GM13977 (cell line): ENCODE results near the gene MAD1L1.

Experiments used
- DNase-seq: peaks from one replicate; pipeline ENCODE4 v3.0.0; 2012; ENCODE audit warnings: low spot score
- CTCF ChIP-seq: IDR thresholded peaks from 2 replicates; pipeline ENCODE4 v1.5.1; 2012; ENCODE audit warnings: mild to moderate bottlenecking, control low read depth; ENCODE audit not compliant: insufficient read depth; ENCODE audit errors: extremely low read depth, missing control alignments
- in situ Hi-C: fragments of 300-500 bp; cut with MboI; formaldehyde crosslinking; loops from one replicate; pipeline ENCODE4 v1.12.0; 2022; ENCODE audit warnings: low sequenced_read_pairs, low pct_unique_long_range_greater_than_20kb, mixed read lengths, inconsistent platforms; ENCODE audit not compliant: unreplicated experiment

MAD1L1 gene

GRCh38 chr7:2276107-2276506, 43.4 kb upstream of the MAD1L1 start:
- TF ChIP-seq CTCF = no peak
- peak; percentile 9 for DNase-seq
- in situ Hi-C loops = no loop called here

- peak; percentile 2 for DNase-seq
- no peak for TF ChIP-seq CTCF
- in situ Hi-C loops = no loop called here
These were observed 42.4 kb upstream of the MAD1L1 start for GRCh38 chr7:2275101-2275500.

GRCh38 chr7:2274666-2275065, 41.9 kb upstream of the MAD1L1 start:
- no peak for DNase-seq
- no peak for TF ChIP-seq CTCF
- in situ Hi-C loops = no loop called here

GRCh38 chr7:2273866-2274265, 41.1 kb upstream of the MAD1L1 start:
- no peak for TF ChIP-seq CTCF
- in situ Hi-C loops = no loop called here
- peak; percentile 10 for DNase-seq

- TF ChIP-seq CTCF = no peak
- in situ Hi-C loops = no loop called here
These were observed 39.3 kb upstream of the MAD1L1 start for GRCh38 chr7:2272031-2272430.

GRCh38 chr7:2271273-2272026, 38.7 kb upstream of the MAD1L1 start:
- DNase-seq = no peak
- TF ChIP-seq CTCF = no peak
- in situ Hi-C loops = no loop called here

More at GRCh38 chr7:2272031-2272430, 39.3 kb upstream of the MAD1L1 start:
- no peak for DNase-seq
